LoVo (cell line): Measurements from ENCODE around the gene RNF11.
"Not testable (repeated sequence)": the region's sequence is repeated elsewhere in the genome, so short reads cannot be mapped to it uniquely, and the experiment has no call there.

Source experiments
- DNase-seq: peaks from one replicate; pipeline ENCODE4 v3.0.0-alpha.2; 2016; ENCODE audit warnings: low spot score

The RNF11 gene

GRCh38 chr1:51235673-51236530 is at the start of gene RNF11:
RNF11 (plus strand) TSS chr1:51236273; CDS start chr1:51236757, 484 bp downstream.
- peak; percentile 92 for DNase-seq

GRCh38 chr1:51188230-51188629 is 47.8 kb upstream of the RNF11 start:
- no peak for DNase-seq

GRCh38 chr1:51189421-51190073 is 46.5 kb upstream of the RNF11 start:
- peak; percentile 66 for DNase-seq

GRCh38 chr1:51190961-51191360 is 45.1 kb upstream of the RNF11 start:
- no peak for DNase-seq

GRCh38 chr1:51192213-51192843 is 43.7 kb upstream of the RNF11 start:
- peak; percentile 72 for DNase-seq

GRCh38 chr1:51193564-51193963 is 42.5 kb upstream of the RNF11 start:
- no peak for DNase-seq

GRCh38 chr1:51203121-51203873 is 32.8 kb upstream of the RNF11 start:
- DNase-seq = no peak

- no peak for DNase-seq
These were observed 32.2 kb upstream of the RNF11 start for GRCh38 chr1:51203874-51204245.

- no peak for DNase-seq
These were observed 26.0 kb upstream of the RNF11 start for GRCh38 chr1:51210055-51210454.

GRCh38 chr1:51210676-51211075 is 25.4 kb upstream of the RNF11 start:
- no peak for DNase-seq

GRCh38 chr1:51214615-51215131 is 21.4 kb upstream of the RNF11 start:
- DNase-seq = no peak

GRCh38 chr1:51215169-51215568 is 20.9 kb upstream of the RNF11 start:
- DNase-seq = no peak

GRCh38 chr1:51216631-51217030 is 19.4 kb upstream of the RNF11 start:
- DNase-seq = no peak

GRCh38 chr1:51217101-51217500 is 19.0 kb upstream of the RNF11 start:
- no peak for DNase-seq

- no peak for DNase-seq
These were observed 17.5 kb upstream of the RNF11 start for GRCh38 chr1:51218570-51218969.

GRCh38 chr1:51219022-51219421 is 17.1 kb upstream of the RNF11 start:
- no peak for DNase-seq

GRCh38 chr1:51221529-51221928 is 14.5 kb upstream of the RNF11 start:
- not testable (repeated sequence) for DNase-seq

GRCh38 chr1:51222136-51222787 is 13.8 kb upstream of the RNF11 start:
- no peak for DNase-seq

GRCh38 chr1:51222809-51223208 is 13.3 kb upstream of the RNF11 start:
- no peak for DNase-seq

GRCh38 chr1:51224255-51224654 is 11.8 kb upstream of the RNF11 start:
- DNase-seq = no peak

- DNase-seq = not testable (repeated sequence)
These were observed 8.7 kb upstream of the RNF11 start for GRCh38 chr1:51227231-51227960.
